Stromal cell of bone marrow (primary cell): Measurements from ENCODE around the gene POU2F2.

Source experiments
- DNase-seq: peaks from one replicate; pipeline ENCODE4 v3.0.0-alpha.2; 2012; ENCODE audit warnings: low read depth

Gene POU2F2

GRCh38 chr19:42079886-42080763 is 52.1 kb downstream of the POU2F2 start:
- DNase-seq, result no peak

GRCh38 chr19:42079276-42079669 is 53.0 kb downstream of the POU2F2 start:
- no peak for DNase-seq

- DNase-seq, result no peak
Measured at GRCh38 chr19:42078538-42079275, 53.5 kb downstream of the POU2F2 start.

- DNase-seq, result no peak
Measured at GRCh38 chr19:42078058-42078457, 54.2 kb downstream of the POU2F2 start.

GRCh38 chr19:42076380-42076944 is 55.8 kb downstream of the POU2F2 start:
- no peak for DNase-seq

- peak; percentile 100 for DNase-seq
Measured at GRCh38 chr19:42075616-42076379, 56.4 kb downstream of the POU2F2 start, which contains the start of gene ZNF574. Gene ZNF574 (plus strand): TSS chr19:42076166. CDS start chr19:42078607, 2,441 bp downstream.

GRCh38 chr19:42075364-42075615 is 57.0 kb downstream of the POU2F2 start:
- no peak for DNase-seq

- no peak for DNase-seq
Measured at GRCh38 chr19:42074513-42075363, 57.5 kb downstream of the POU2F2 start.

GRCh38 chr19:42071247-42071646 is 61.0 kb downstream of the POU2F2 start:
- DNase-seq, result no peak

GRCh38 chr19:42069619-42070351 is 62.5 kb downstream of the POU2F2 start, which contains the start of gene GRIK5:
Gene GRIK5 (minus strand): TSS chr19:42070206. CDS start chr19:42065770, 4,436 bp downstream.
- no peak for DNase-seq

- no peak for DNase-seq
Measured at GRCh38 chr19:42068756-42069571, 63.3 kb downstream of the POU2F2 start.

GRCh38 chr19:42068361-42068755 is 63.9 kb downstream of the POU2F2 start:
- no peak for DNase-seq

- no peak for DNase-seq
Measured at GRCh38 chr19:42067315-42067888, 64.8 kb downstream of the POU2F2 start.

GRCh38 chr19:42066075-42066754 is 66.0 kb downstream of the POU2F2 start:
- no peak for DNase-seq

GRCh38 chr19:42065511-42065910 is 66.7 kb downstream of the POU2F2 start:
- no peak for DNase-seq

GRCh38 chr19:42065051-42065450 is 67.2 kb downstream of the POU2F2 start:
- no peak for DNase-seq

- no peak for DNase-seq
Measured at GRCh38 chr19:42064432-42064831, 67.8 kb downstream of the POU2F2 start.

GRCh38 chr19:42062381-42062780 is 69.9 kb downstream of the POU2F2 start:
- DNase-seq, result no peak

- DNase-seq, result no peak
Measured at GRCh38 chr19:42060117-42060516, 72.1 kb downstream of the POU2F2 start.
